Fibroblast of lung (primary cell): ENCODE data around the gene VEGFC. TPM values are rescaled to one million over a fixed set of nuclear protein-coding genes. Genes with fewer than 3 reads are reported as not detected.

Experiments
- DNase-seq, 2 donors: peaks; one replicate each; pipeline versions ENCODE4 v3.0.0 to v3.0.0-alpha.2; 2010; ENCODE audit warnings: low read depth in 2 of 2
- H2AFZ ChIP-seq: 2 replicates; pipeline ENCODE4 v1.5.1; 2012; ENCODE audit warnings: low read length, control low read depth, inconsistent platforms
- H3K27ac ChIP-seq: 2 replicates; pipeline ENCODE4 v1.5.1; 2011; ENCODE audit warnings: low read length, control low read depth; ENCODE audit not compliant: insufficient read depth
- H3K27me3 ChIP-seq: 2 replicates; pipeline ENCODE4 v1.5.1; 2011; ENCODE audit warnings: mild to moderate bottlenecking, low read length; ENCODE audit not compliant: control insufficient read depth, insufficient read depth
- H3K36me3 ChIP-seq: 2 replicates; pipeline ENCODE4 v1.5.1; 2011; ENCODE audit warnings: low read length; ENCODE audit not compliant: control insufficient read depth, insufficient read depth
- H3K4me1 ChIP-seq: 2 replicates; pipeline ENCODE4 v1.5.1; 2011; ENCODE audit warnings: low read length; ENCODE audit not compliant: control insufficient read depth, insufficient read depth; ENCODE audit errors: extremely low read depth
- H3K4me2 ChIP-seq: 2 replicates; pipeline ENCODE4 v1.5.1; 2011; ENCODE audit warnings: low read length, control low read depth; ENCODE audit not compliant: insufficient read depth; ENCODE audit errors: extremely low read depth
- H3K4me3 ChIP-seq, 4 experiments: fragments of 200-600 bp in 1 of 4; sonication (generic) in 1 of 4; replicated peaks in 1 of 4; 2 replicates each; pipeline ENCODE4 v1.5.1; 2011 to 2016; ENCODE audit warnings: low read length in 4 of 4, low read depth in 3 of 4, mild to moderate bottlenecking in 3 of 4, control low read depth in 2 of 4, inconsistent platforms in 1 of 4, mixed read lengths in 1 of 4; ENCODE audit not compliant: insufficient read depth in 1 of 4; ENCODE audit errors: control extremely low read depth in 1 of 4
- H3K79me2 ChIP-seq: 2 replicates; pipeline ENCODE4 v1.5.1; 2012; ENCODE audit warnings: mild to moderate bottlenecking, low read length, inconsistent platforms; ENCODE audit not compliant: control insufficient read depth, insufficient read depth
- H3K9ac ChIP-seq: 2 replicates; pipeline ENCODE4 v1.5.1; 2011; ENCODE audit warnings: mild to moderate bottlenecking, low read length, control low read depth; ENCODE audit not compliant: insufficient read depth
- H3K9me3 ChIP-seq: 2 replicates; pipeline ENCODE4 v1.5.1; 2012; ENCODE audit warnings: low read depth, low read length; ENCODE audit not compliant: control insufficient read depth, insufficient read depth
- H4K20me1 ChIP-seq: 2 replicates; pipeline ENCODE4 v1.5.1; 2011; ENCODE audit warnings: low read length; ENCODE audit not compliant: control insufficient read depth, insufficient read depth; ENCODE audit errors: extremely low read depth
- EZH2 ChIP-seq: IDR thresholded peaks from 2 replicates; pipeline ENCODE4 v1.5.1; 2012; ENCODE audit warnings: low read length, control low read depth, mild to moderate bottlenecking; ENCODE audit errors: missing control alignments
- polyA plus RNA-seq, 2 donors: library from polyadenylated mRNA; depleted of rRNA in 1 of 2; stranded (reverse) in 1 of 2; unstranded in 1 of 2; fragments of >200 nt; gene quantifications; 2 replicates each; pipeline ENCODE4 v1.2.1, GENCODE V29; 2011 to 2012; ENCODE audit warnings: missing spikeins in 1 of 2
- total RNA-seq: library from RNA; depleted of rRNA; stranded (reverse); fragments of >200 nt; gene quantifications from 2 replicates; pipeline ENCODE4 v1.2.1, GENCODE V29; 2014
- TF ChIP-seq, protein P1 (sequence below), 2 donors: IDR thresholded peaks in 1 of 2; conservative IDR thresholded peaks in 1 of 2; 1 replicate in 1 of 2; 2 replicates in 1 of 2; pipeline ENCODE4 v1.5.1; 2011 to 2012; ENCODE audit warnings: low read length in 2 of 2, control low read depth in 1 of 2, inconsistent platforms in 1 of 2, low read depth in 1 of 2, mild to moderate bottlenecking in 1 of 2

The VEGFC gene
- total and polyA plus RNA-seq, 2 donors (not counting 1 experiment from before 2014, with no cell fraction given), result 67.2 to 74.2 TPM

DNA sequence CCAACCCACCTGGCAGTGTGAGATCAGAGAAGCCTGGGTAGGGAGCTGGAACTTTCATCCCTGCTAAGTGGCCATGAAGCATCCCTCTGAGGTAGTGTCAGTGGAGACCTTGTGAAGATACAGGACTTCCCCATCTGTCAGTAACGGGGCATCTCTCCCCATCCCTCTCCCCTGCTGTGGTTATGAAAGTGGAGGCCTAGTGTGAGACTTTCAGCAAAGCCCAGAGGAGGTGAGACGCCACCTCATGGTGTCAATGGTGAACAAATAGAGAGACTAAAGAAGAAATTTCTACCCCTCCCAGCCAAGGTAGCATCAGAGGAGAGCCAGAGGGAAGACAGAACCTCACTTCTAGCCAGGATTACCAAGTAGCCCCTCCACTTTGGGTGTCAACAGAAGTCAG lies 150.2 kb downstream of the VEGFC start:
- Histone ChIP-seq H3K9ac (no peak overlapping the region), H3K4me2 (no peak overlapping the region), H3K79me2 (no peaks in the 10 kb centered on the region), H3K4me1 (no peaks in the 10 kb centered on the region), H2AFZ (no peak overlapping the region), H4K20me1 (no peaks in the 10 kb centered on the region), H3K27ac (no peak overlapping the region), H3K9me3 (no peaks in the 10 kb centered on the region), H3K27me3 (no peaks in the 10 kb centered on the region), H3K36me3 (no peaks in the 10 kb centered on the region), H3K4me3 (no peak overlapping the region)
- TF ChIP-seq, protein P1, sequence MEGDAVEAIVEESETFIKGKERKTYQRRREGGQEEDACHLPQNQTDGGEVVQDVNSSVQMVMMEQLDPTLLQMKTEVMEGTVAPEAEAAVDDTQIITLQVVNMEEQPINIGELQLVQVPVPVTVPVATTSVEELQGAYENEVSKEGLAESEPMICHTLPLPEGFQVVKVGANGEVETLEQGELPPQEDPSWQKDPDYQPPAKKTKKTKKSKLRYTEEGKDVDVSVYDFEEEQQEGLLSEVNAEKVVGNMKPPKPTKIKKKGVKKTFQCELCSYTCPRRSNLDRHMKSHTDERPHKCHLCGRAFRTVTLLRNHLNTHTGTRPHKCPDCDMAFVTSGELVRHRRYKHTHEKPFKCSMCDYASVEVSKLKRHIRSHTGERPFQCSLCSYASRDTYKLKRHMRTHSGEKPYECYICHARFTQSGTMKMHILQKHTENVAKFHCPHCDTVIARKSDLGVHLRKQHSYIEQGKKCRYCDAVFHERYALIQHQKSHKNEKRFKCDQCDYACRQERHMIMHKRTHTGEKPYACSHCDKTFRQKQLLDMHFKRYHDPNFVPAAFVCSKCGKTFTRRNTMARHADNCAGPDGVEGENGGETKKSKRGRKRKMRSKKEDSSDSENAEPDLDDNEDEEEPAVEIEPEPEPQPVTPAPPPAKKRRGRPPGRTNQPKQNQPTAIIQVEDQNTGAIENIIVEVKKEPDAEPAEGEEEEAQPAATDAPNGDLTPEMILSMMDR (conservative IDR thresholded peaks at IDR 0.05 in 1 of 2, IDR thresholded peaks at IDR 0.05 in 1 of 2; ENCODE audit: low read depth in 1 of 2, low read length in 2 of 2), result no peak
- no peak for TF ChIP-seq EZH2
- DNase-seq, result no peak

DNA sequence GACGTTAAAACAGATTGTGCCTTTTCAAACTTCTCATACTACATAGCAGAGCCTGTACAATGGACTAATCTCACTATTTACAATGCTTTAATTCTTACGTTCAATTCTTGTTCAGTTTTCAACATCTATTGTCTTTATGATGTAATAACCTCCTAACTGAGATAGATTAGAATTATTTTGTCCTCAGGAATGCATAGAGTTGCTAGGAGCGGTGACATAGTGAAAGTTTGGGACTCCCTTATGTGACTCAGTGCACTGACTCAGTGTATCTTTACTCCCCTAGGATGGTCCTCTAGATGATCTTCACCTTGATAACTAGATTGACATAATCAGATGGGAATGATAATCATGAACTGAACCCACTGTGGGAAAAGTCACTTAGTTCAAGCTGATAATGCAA lies 151.5 kb downstream of the VEGFC start:
- no peak overlapping the region for H2AFZ ChIP-seq
- H3K4me1 ChIP-seq, result no peaks in the 10 kb centered on the region
- no peak overlapping the region for H3K9ac ChIP-seq
- DNase-seq, result peak in 1 of 2 donors; percentile 38
- no peaks in the 10 kb centered on the region for H3K27me3 ChIP-seq
- no peak overlapping the region for H3K27ac ChIP-seq
- H3K4me3 ChIP-seq, result no peak overlapping the region
- no peaks in the 10 kb centered on the region for H3K36me3 ChIP-seq
- no peaks in the 10 kb centered on the region for H3K9me3 ChIP-seq
- H3K4me2 ChIP-seq, result no peak overlapping the region
- no peaks in the 10 kb centered on the region for H4K20me1 ChIP-seq
- TF ChIP-seq, protein P1 (conservative IDR thresholded peaks at IDR 0.05 in 1 of 2, IDR thresholded peaks at IDR 0.05 in 1 of 2; ENCODE audit: low read depth in 1 of 2, low read length in 2 of 2), result no peak
- no peaks in the 10 kb centered on the region for H3K79me2 ChIP-seq

DNA sequence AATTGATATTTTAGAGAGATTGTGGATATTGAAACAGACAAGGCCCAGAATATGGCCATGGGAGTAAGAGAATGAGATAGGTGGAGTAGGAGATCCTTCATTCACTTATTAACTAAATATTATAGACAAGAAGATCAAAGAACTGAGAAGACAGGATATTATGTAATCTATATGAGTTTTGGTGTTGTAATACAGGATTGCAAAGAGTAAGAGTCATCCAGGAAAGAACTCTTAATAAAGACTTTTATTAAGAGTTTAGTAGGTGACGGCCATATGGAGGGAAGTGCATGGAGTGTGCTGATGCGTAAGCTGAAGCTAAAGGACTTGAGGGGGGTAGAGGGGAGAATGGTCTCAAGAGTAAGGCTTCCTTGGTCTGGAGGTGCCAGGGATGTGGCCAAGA lies 153.7 kb downstream of the VEGFC start:
- no peak for TF ChIP-seq EZH2
- TF ChIP-seq, protein P1 (conservative IDR thresholded peaks at IDR 0.05 in 1 of 2, IDR thresholded peaks at IDR 0.05 in 1 of 2; ENCODE audit: low read depth in 1 of 2, low read length in 2 of 2), result no peak
- Histone ChIP-seq H3K4me3 (no peak overlapping the region), H3K27me3 (no peaks in the 10 kb centered on the region), H3K4me1 (no peaks in the 10 kb centered on the region), H3K36me3 (no peaks in the 10 kb centered on the region), H3K79me2 (no peaks in the 10 kb centered on the region), H3K9me3 (no peaks in the 10 kb centered on the region), H3K27ac (no peak overlapping the region), H3K9ac (no peak overlapping the region), H4K20me1 (no peaks in the 10 kb centered on the region), H3K4me2 (no peak overlapping the region), H2AFZ (no peak overlapping the region)
- DNase-seq, result no peak
